ENCODE measurements around the gene PIWIL1.

The PIWIL1 gene

DNA sequence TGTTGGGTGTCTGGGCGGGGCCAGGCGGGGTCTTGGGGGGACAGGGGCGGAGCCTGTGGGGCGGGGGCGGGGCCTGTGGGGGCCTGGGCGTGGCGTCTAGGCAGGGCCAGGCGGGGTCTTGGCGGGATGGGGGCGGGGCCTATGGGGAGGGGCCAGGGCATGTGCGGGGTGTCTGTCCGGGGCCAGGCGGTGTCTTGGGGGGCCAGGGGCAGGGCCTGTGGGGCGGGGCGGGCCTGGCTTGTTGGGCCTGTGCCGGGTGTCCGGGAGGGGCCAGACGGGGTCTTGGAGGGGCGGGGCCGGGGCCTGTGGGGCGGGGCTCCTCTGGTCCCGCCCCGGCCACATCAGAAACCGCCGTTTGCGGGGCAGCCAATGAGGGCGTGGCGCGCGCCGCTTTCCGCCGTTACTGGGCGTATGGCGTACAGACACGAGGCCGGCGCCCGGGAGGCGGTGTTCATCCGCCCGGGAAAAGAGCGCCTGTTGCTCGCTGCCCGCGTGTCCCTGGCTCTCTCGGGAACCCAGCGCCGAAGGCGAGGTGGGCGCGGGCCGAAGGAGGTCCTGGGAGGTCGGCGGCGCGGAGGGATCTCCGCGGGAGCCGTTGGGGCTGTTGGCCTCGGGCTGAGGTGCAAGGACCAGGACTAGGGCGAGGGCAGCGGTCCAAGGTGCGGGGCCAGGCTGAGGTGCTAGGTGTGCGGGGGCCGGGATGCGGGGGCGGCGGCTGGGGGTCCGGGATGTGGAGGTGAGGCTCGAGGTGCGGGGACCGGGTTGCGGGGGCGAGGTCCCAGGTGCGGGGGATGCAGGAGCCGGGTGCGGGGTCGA, at the start of gene PIWIL1:
PIWIL1 (plus strand) TSS at position 400 of the 816 bp plus-strand sequence. CDS start 4,705 bp downstream, outside the sequence.
- DNase-seq (ENCODE audit: low read depth in 3 of 3, low spot score in 1 of 3): no peak

- no peak for DNase-seq (ENCODE audit: low read depth in 3 of 3, low spot score in 1 of 3)
Measured at GRCh38 chr12:130288206-130288605, 49.5 kb upstream of the PIWIL1 start.

DNA sequence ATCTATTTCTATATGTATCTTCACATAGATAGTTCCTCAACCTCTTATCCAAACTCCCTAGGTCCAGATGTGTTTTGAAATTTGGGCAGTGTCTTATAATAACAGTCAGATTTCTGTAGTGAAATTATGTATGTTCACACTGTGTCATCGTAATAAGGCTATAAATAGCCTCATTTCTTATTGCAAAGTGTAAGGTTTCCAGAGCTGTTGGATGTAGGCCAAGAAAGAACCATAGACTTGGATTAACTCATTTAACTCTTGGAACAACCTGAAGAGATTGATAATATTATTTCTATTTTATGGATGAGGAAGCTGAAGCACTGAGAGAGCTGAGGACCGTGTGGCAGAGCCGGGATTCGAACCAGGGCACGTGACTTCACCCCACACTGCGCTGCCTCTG, 49.0 kb upstream of the PIWIL1 start:
- DNase-seq (ENCODE audit: low read depth in 3 of 3, low spot score in 1 of 3): no peak

DNA sequence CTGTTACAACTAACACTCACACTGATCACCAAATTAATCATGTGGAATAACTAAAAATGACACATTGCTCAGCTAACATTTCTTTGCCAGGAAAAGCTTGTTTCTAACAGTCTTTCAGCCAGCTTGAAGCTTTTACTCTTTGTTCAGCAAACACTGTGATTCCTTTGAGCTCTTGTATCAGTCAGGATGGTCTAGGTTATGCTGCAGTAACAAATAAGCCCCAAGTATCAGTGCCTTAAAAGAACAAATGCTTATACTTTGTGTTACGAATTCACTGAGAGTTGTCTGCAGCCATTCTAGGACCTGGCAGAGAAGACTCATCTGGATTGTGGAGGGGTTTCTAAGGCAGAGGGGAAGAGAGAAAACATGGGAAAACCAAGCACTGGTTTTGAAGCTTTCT, 47.6 kb upstream of the PIWIL1 start:
- DNase-seq (ENCODE audit: low read depth in 3 of 3, low spot score in 1 of 3): no peak

- no peak for DNase-seq (ENCODE audit: low read depth in 3 of 3, low spot score in 1 of 3)
Measured at GRCh38 chr12:130298322-130299021, 39.2 kb upstream of the PIWIL1 start.

GRCh38 chr12:130299574-130299973, 38.1 kb upstream of the PIWIL1 start:
- DNase-seq (ENCODE audit: low read depth in 3 of 3, low spot score in 1 of 3): no peak

- no peak for DNase-seq (ENCODE audit: low read depth in 3 of 3, low spot score in 1 of 3)
Measured at GRCh38 chr12:130300090-130300489, 37.6 kb upstream of the PIWIL1 start.

GRCh38 chr12:130300737-130301535, 36.8 kb upstream of the PIWIL1 start:
- DNase-seq (ENCODE audit: low read depth in 3 of 3, low spot score in 1 of 3): no peak

DNA sequence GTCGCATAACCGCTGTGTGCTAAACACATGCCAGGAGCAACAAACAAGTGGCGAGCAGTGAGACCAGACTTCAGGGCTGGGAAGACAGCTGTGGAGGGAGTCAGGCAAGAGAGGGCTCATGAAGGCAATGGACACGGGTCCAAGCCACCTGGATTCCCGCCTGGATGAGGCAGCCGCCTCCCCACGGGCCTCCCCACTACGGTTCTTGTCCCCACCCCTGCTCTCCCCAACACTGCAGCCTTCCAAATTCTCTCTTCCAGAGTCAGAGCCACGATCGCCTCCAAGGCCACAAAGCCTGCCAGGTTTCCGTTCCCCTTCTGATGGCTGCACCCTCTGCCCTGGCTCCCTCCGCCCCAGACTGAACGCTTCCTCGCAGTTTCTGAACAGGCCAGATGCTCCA, 36.1 kb upstream of the PIWIL1 start:
- no peak for DNase-seq (ENCODE audit: low read depth in 3 of 3, low spot score in 1 of 3)

GRCh38 chr12:130303781-130304180, 33.9 kb upstream of the PIWIL1 start:
- no peak for DNase-seq (ENCODE audit: low read depth in 3 of 3, low spot score in 1 of 3)

GRCh38 chr12:130307859-130308258, 29.8 kb upstream of the PIWIL1 start:
- DNase-seq (ENCODE audit: low read depth in 3 of 3, low spot score in 1 of 3): no peak

DNA sequence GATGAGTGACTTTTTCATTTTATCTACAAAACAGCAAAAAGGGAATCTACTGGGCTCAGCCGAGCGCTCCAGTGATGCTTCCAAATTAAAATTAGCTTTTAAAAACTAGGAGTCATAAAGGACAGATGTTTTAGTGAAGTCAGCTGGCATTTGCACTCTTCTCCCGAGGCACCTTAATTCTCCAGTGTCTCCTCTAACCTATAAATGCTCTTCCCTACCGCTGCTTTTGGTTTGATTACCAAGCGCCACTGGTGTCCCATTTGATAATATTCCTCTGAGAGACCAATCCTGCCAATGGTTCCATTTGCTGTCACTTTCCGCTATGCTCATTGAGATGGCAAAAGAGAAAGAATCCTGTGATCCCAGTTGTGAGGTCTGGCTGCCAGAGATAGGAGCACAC, 29.3 kb upstream of the PIWIL1 start:
- no peak for DNase-seq (ENCODE audit: low read depth in 3 of 3, low spot score in 1 of 3)

DNA sequence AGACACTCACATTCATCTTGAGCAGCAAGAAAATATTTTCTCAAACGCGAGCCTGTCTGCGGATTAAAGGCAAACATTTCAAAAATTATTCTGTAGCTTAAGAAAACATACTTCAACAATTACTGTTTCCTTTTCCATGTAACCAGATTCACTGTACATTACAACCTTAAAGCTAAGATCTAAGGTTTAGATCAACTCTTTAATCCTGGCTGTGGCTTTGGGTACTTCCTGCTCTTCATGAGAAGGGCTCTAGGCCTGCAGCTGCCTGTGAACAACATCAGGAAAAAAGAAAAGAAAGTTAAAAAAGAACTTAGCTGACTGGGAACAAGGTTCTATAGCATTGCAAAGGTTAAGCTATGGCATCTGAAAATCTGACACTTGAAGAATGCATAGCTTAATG, 21.4 kb upstream of the PIWIL1 start:
- no peak for DNase-seq (ENCODE audit: low read depth in 3 of 3, low spot score in 1 of 3)

DNA sequence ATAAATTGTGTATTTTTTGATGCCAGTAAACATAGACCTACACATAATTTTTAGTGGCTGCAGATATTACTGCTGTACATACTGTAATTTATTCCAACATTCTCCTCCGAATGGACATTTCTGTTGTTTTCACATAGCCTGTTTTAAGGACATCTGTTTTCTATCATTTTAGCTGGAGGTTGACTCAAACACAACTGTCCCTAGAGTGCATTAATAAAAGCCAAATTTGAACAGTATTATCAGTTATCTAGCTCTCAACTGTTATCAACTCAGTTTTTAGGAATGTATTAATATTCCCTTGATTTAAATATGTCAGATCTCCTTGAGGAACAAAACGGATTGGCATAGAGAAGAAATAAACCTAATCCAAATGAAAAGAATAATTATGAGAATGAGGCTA, 17.2 kb upstream of the PIWIL1 start:
- no peak for DNase-seq (ENCODE audit: low read depth in 3 of 3, low spot score in 1 of 3)

DNA sequence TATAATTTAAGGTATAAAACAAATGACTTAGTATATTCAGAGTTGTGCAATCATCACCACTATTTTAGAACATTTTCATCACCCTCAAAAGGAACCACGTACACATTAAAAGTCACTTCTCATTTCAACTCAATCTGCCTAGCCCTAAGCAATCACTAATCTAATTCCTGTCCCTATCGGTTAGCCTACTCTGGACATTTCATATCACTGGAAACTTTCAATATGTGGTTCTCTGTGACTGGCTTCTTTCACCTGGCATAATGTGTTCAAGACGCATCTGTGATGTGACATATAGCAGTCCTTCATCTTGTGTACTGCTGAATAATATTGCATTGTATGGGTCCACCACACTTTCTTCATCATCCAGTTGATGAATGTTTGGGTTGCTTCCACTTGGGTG, 15.4 kb upstream of the PIWIL1 start:
- DNase-seq (ENCODE audit: low read depth in 3 of 3, low spot score in 1 of 3): no peak

DNA sequence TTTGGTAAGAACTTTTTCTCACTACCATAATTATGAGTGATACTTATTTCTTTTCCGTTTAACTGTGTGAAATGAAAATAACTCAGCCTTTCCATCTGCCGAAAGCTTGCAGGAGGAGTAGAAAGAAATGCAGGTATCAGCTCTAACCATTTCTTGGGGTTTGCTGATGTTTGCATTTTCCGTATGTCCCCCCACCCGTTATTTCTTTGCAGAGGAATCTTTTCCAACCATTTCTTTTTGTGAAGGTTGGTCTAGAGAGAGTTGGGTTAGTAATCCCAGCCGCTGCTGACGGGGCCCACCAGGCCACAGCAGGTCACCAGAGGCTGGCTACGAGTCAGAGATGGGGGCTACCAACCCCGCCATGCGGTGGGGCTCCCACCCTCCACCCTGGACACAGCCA, 7.0 kb upstream of the PIWIL1 start:
- DNase-seq (ENCODE audit: low read depth in 3 of 3, low spot score in 1 of 3): no peak

GRCh38 chr12:130331146-130331545, 6.5 kb upstream of the PIWIL1 start:
- no peak for DNase-seq (ENCODE audit: low read depth in 3 of 3, low spot score in 1 of 3)

- no peak for DNase-seq (ENCODE audit: low read depth in 3 of 3, low spot score in 1 of 3)
Measured at GRCh38 chr12:130333341-130333740, 4.3 kb upstream of the PIWIL1 start.

- no peak for DNase-seq (ENCODE audit: low read depth in 3 of 3, low spot score in 1 of 3)
Measured at GRCh38 chr12:130334399-130334798, 3.3 kb upstream of the PIWIL1 start.

DNA sequence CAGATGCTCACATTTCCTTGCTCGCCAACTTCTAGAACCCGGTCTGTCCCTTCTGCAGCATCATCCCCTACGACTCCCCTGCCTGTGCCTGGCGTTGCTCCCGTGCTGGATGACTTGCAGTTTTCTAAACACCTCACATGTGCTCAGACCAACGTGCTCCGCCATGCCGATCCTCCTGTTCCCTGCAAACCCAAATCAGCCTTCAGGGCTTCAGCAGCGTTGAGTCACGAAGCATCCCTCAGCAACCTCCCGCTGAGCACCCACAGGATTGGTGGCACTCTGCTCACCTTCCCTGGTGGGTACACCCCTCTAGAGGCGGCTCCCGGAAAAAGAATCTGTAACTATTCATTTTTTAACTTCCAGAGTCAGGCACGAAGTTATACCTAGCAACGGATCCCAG, 2.8 kb upstream of the PIWIL1 start:
- no peak for DNase-seq (ENCODE audit: low read depth in 3 of 3, low spot score in 1 of 3)

- no peak for DNase-seq (ENCODE audit: low read depth in 3 of 3, low spot score in 1 of 3)
Measured at GRCh38 chr12:130335517-130336392, 1.9 kb upstream of the PIWIL1 start.

Data from stimulated activated CD4-positive, alpha-beta T cell treated with anti-CD3 and anti-CD28 coated beads, TNF-alpha, amount 100 ng/mL, for 1 hour (primary cell).